Lower lobe of right lung (tissue), 2 donors: ENCODE measurements around the gene JPH3. TPM values are rescaled to one million over a fixed set of nuclear protein-coding genes. Genes with fewer than 3 reads are reported as not detected.
A peak's percentile ranks its signal among the peaks of the same experiment; 100 is the strongest.
"Not testable (repeated sequence)": the region's sequence is repeated elsewhere in the genome, so short reads cannot be mapped to it uniquely, and the experiment has no call there.

Experiments
- ATAC-seq, 2 donors: fragments of 200-7000 bp; cut with Tn5 transposase; one replicate each; pipeline ENCODE4 v1.9.1; 2020 to 2022; ENCODE audit warnings: mild to moderate bottlenecking in 2 of 2, moderate library complexity in 2 of 2
- DNase-seq: peaks from one replicate; pipeline ENCODE4 v3.0.0-alpha.2; 2020
- H3K27ac ChIP-seq: fragments of 200-600 bp; one replicate; pipeline ENCODE4 v1.8.0; 2022
- H3K27me3 ChIP-seq: fragments of 200-600 bp; one replicate; pipeline ENCODE4 v1.8.0; 2022; ENCODE audit warnings: low read depth
- H3K36me3 ChIP-seq: fragments of 200-600 bp; one replicate; pipeline ENCODE4 v1.8.0; 2022; ENCODE audit warnings: mild to moderate bottlenecking
- H3K4me1 ChIP-seq: fragments of 200-600 bp; one replicate; pipeline ENCODE4 v1.8.0; 2022
- H3K4me3 ChIP-seq: fragments of 200-600 bp; one replicate; pipeline ENCODE4 v1.8.0; 2022; ENCODE audit warnings: mild to moderate bottlenecking
- H3K9me3 ChIP-seq: fragments of 200-600 bp; one replicate; pipeline ENCODE4 v1.8.0; 2022
- intact Hi-C: fragments of 100-400 bp; cut with DNase I; formaldehyde crosslinking; loops from one replicate; pipeline ENCODE4 v1.11.0; 2022
- total RNA-seq: library from RNA; stranded (reverse); fragmentation: NEBNext Ultra II Directional; extraction: Animal tissue kit (Norgen Biotek cat#: 25700); gene quantifications from one replicate; pipeline ENCODE4 v1.2.1, GENCODE V29; 2021
- TF ChIP-seq, protein P1 (sequence below): fragments of 200-600 bp; IDR thresholded peaks from one replicate; pipeline ENCODE4 v1.8.0; 2022; ENCODE audit warnings: antibody characterized with exemption, mild to moderate bottlenecking
- donor health status: DM: no; HTN: yes; CAD: no; lungs with severe emphysema.

JPH3 gene
- total RNA-seq, 1 donor from 2014 or later = 0.12 TPM

GRCh38 chr16:87570938-87571867, 31.1 kb upstream of the JPH3 start:
- Histone ChIP-seq H3K4me3 (no peak overlapping the region), H3K36me3 (no peaks in the 10 kb centered on the region), H3K4me1 (peaks cover 19% of the 10 kb centered on the region), H3K27ac (peak overlapping the region; percentile 41), H3K9me3 (no peaks in the 10 kb centered on the region), H3K27me3 (peaks cover 6% of the 10 kb centered on the region)
- intact Hi-C loops = no loop called here
- DNase-seq (peak; percentile 63), ATAC-seq (peak; percentile 89 to 94)
- TF ChIP-seq, protein P1, sequence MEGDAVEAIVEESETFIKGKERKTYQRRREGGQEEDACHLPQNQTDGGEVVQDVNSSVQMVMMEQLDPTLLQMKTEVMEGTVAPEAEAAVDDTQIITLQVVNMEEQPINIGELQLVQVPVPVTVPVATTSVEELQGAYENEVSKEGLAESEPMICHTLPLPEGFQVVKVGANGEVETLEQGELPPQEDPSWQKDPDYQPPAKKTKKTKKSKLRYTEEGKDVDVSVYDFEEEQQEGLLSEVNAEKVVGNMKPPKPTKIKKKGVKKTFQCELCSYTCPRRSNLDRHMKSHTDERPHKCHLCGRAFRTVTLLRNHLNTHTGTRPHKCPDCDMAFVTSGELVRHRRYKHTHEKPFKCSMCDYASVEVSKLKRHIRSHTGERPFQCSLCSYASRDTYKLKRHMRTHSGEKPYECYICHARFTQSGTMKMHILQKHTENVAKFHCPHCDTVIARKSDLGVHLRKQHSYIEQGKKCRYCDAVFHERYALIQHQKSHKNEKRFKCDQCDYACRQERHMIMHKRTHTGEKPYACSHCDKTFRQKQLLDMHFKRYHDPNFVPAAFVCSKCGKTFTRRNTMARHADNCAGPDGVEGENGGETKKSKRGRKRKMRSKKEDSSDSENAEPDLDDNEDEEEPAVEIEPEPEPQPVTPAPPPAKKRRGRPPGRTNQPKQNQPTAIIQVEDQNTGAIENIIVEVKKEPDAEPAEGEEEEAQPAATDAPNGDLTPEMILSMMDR = peak; percentile 44

GRCh38 chr16:87571868-87572244, 30.5 kb upstream of the JPH3 start:
- Histone ChIP-seq H3K27ac (peak overlapping the region; percentile 41), H3K4me3 (no peak overlapping the region), H3K9me3 (no peaks in the 10 kb centered on the region), H3K36me3 (no peaks in the 10 kb centered on the region), H3K27me3 (peaks cover 6% of the 10 kb centered on the region), H3K4me1 (peaks cover 19% of the 10 kb centered on the region)
- DNase-seq (no peak), ATAC-seq (no peak)
- TF ChIP-seq, protein P1 = no peak
- intact Hi-C loops = no loop called here

DNA sequence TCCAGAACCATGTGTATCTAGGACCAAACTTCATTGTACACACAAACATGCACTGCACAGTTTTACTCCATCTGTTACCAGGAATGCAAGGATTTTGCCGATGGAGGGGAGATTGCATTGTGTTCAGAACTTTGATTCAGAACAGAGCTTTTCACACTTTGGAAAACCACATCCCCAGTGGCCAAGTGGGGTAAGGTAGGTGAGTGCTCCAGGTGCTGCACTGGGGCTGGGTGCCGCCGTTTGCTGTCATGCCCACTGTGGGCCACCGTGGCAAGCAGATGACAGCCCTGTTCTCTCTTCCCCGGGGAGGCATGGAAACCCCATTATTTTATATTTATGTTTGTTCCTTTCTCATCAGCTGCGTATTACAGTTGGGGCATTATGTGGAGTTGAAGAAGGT, 29.3 kb upstream of the JPH3 start:
- intact Hi-C loops = no loop called here
- Histone ChIP-seq H3K36me3 (no peaks in the 10 kb centered on the region), H3K4me3 (no peak overlapping the region), H3K27me3 (peaks cover 9% of the 10 kb centered on the region), H3K9me3 (no peaks in the 10 kb centered on the region), H3K4me1 (peaks cover 19% of the 10 kb centered on the region), H3K27ac (no peak overlapping the region)
- DNase-seq = no peak
- ATAC-seq = no peak
- TF ChIP-seq, protein P1 = no peak

GRCh38 chr16:87575027-87575804, 27.1 kb upstream of the JPH3 start:
- intact Hi-C loops = no loop called here
- TF ChIP-seq, protein P1 = no peak
- H3K27ac ChIP-seq = no peak overlapping the region
- H3K4me1 ChIP-seq = peaks cover 18% of the 10 kb centered on the region
- DNase-seq = no peak
- peaks cover 9% of the 10 kb centered on the region for H3K27me3 ChIP-seq
- H3K9me3 ChIP-seq = no peaks in the 10 kb centered on the region
- no peak overlapping the region for H3K4me3 ChIP-seq
- ATAC-seq = no peak
- no peaks in the 10 kb centered on the region for H3K36me3 ChIP-seq

GRCh38 chr16:87576171-87576570, 26.1 kb upstream of the JPH3 start:
- H3K27ac ChIP-seq = no peak overlapping the region
- ATAC-seq = no peak
- intact Hi-C loops = no loop called here
- no peaks in the 10 kb centered on the region for H3K36me3 ChIP-seq
- peaks cover 8% of the 10 kb centered on the region for H3K4me1 ChIP-seq
- DNase-seq = no peak
- H3K9me3 ChIP-seq = no peaks in the 10 kb centered on the region
- TF ChIP-seq, protein P1 = no peak
- H3K4me3 ChIP-seq = no peak overlapping the region
- H3K27me3 ChIP-seq = peaks cover 7% of the 10 kb centered on the region

DNA sequence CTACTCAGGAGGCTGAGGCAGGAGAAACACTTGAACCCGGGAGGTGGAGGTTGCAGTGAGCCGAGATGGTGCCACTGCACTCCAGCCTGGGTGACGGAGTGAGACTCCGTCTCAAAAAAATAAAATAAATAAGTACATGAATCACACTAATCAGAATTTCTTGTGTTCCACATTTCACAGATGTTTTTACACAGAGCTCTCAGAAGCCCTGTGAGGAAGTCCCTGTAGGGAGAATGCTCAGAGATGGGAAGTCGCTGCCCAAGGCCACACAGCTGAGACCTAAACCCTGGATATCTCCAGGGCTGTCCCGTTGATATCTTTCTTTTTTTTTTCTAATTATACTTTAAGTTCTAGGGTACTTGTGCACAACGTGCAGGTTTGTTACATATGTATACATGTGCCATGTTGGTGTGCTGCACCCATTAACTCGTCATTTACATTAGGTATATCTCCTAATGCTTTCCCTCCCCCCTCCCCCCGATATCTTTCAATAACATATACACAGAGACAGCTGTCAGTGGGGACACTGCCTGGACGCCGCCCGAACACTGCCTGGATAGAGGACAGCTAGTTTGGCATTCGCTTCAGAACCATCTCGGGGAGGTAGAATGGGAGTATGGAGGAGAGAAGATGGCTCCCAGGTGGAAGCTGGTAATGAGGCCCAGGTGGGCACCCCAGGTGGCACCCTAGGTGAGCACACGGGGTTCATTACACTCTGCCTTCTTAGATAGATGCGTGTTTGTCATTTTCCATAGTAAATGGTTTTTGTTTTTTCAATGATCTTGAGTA, 24.0 kb upstream of the JPH3 start:
- H3K36me3 ChIP-seq, H3K9me3 ChIP-seq, ATAC-seq, intact Hi-C loops, H3K4me3 ChIP-seq, H3K27ac ChIP-seq, H3K4me1 ChIP-seq, DNase-seq: not testable (repeated sequence)
- peaks cover 20% of the 10 kb centered on the region for H3K27me3 ChIP-seq
